ENCODE measurements around the gene CAMK1D.

DNA sequence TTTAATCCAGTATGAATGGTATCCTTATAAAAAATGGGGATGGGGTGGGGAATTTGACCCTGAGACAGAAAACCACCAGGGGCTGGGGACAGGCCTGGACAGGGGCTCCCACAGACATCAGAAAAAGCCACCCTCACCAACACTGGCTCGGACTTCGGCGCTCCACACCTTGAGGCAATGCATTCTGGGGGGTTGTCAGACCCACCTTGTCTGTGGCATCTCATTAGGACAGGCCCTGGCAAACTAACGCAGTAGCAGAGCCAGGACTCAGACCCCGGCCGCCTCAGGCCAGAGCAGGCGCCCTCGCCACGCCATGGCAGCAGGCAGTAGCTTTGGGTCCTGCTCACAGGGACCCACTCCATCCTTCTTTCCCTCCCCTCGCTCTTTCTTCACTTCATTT lies 492.1 kb downstream of the CAMK1D start:
- TF ChIP-seq SNAI2 (CRISPR knock-in tag; IDR thresholded peaks at IDR 0.05): no peak
- TF ChIP-seq ZNF565 (CRISPR knock-in tag; conservative IDR thresholded peaks at IDR 0.05; ENCODE audit: low read depth): no peak
- no peak for TF ChIP-seq OSR1 (CRISPR knock-in tag; IDR thresholded peaks at IDR 0.05)
- no peak for TF ChIP-seq ARNTL (CRISPR knock-in tag; IDR thresholded peaks at IDR 0.05; ENCODE audit: borderline replicate concordance, low read depth)
- TF ChIP-seq, protein P1, sequence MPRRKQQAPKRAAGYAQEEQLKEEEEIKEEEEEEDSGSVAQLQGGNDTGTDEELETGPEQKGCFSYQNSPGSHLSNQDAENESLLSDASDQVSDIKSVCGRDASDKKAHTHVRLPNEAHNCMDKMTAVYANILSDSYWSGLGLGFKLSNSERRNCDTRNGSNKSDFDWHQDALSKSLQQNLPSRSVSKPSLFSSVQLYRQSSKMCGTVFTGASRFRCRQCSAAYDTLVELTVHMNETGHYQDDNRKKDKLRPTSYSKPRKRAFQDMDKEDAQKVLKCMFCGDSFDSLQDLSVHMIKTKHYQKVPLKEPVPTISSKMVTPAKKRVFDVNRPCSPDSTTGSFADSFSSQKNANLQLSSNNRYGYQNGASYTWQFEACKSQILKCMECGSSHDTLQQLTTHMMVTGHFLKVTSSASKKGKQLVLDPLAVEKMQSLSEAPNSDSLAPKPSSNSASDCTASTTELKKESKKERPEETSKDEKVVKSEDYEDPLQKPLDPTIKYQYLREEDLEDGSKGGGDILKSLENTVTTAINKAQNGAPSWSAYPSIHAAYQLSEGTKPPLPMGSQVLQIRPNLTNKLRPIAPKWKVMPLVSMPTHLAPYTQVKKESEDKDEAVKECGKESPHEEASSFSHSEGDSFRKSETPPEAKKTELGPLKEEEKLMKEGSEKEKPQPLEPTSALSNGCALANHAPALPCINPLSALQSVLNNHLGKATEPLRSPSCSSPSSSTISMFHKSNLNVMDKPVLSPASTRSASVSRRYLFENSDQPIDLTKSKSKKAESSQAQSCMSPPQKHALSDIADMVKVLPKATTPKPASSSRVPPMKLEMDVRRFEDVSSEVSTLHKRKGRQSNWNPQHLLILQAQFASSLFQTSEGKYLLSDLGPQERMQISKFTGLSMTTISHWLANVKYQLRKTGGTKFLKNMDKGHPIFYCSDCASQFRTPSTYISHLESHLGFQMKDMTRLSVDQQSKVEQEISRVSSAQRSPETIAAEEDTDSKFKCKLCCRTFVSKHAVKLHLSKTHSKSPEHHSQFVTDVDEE (CRISPR knock-in tag; IDR thresholded peaks at IDR 0.05): no peak
- no peak for TF ChIP-seq ZFP30 (CRISPR knock-in tag; IDR thresholded peaks at IDR 0.05)

Measured in SK-N-SH treated with all-trans-retinoic acid at 6 μM for 48 hours (cell line).